Stimulated activated CD8-positive, alpha-beta memory T cell treated with anti-CD3 and anti-CD28 coated beads, Interleukin-4, amount 100 ng/mL, for 4 hours (primary cell): ENCODE results near the gene HIVEP1.

ENCODE experiments used
- DNase-seq, 2 donors: peaks; one replicate each; pipeline ENCODE4 v3.0.0-alpha.2; 2020; ENCODE audit warnings: low read depth in 2 of 2, low spot score in 1 of 2

HIVEP1 gene

DNA sequence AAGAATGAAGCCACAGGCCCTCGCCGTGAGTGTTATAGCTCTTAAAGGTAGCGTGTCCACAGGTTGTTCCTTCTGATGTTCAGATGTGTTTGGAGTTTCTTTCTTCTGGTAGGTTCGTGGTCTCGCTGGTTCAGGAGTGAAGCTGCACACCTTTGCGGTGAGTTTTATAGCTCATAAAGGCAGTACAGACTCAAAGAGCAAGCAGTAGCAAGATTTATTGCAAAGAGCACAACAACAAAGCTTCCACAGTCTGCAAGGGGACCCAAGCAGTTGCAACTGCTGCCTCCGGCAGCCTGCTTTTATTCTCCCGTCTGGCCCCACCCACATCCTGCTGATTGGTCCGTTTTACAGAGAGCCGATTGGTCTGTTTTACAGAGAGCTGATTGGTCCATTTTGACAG is 5.2 kb downstream of the HIVEP1 start:
- no peak for DNase-seq

DNA sequence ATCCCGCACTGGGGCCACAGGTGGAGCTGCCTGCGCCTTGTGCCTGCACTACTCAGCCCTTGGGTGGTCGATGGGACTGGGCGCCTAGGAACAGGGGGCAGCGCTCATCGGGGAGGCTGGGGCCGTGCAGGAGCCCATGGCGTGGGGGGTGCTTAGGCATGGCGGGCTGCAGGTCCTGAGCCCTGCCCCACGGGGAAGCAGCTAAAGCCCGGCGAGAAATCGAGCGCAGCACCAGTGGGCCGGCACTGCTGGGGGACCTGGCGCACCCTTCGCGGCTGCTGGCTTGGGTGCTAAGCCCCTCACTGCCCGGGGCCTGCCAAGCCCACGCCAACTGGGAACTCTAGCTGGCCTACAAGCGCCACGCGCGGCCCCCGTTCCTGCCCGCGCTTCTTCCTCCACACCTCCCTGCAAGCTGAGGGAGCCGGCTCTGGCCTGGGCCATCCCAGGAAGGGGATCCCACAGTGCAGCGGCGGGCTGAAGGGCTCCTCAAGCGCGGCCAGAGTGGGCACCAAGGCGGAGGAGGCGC is 5.8 kb downstream of the HIVEP1 start:
- DNase-seq = no peak

DNA sequence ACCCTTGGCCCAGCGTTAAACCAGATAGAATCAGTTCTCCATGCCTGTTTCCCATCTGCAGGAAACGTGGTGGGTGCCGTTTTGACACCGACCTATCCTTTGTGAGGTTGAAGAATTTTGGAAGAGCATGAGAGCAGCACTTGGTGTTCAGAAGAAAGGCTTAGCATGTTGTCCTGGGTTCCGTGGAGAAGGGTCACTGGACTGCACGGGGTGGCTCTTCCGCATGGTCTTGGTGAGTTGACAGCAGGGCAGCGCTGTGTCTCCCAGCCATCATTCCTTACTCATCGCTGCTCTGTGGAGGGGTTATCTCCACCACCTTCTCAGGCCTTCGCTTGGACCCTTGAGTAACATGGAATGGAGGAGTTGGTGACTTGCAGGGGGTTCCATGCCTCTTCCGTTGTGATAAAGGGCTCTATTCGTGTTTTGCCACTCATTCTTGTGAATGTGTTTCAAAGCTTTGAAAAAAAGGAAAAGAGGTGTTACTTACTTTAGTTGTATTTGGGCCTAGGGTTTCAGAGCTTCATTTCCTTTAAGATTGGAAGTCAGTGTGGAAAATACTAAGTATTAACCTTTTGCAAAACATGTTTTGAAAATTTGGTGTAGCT is 8.2 kb downstream of the HIVEP1 start:
- DNase-seq = no peak

- no peak for DNase-seq
Observed at GRCh38 chr6:12022481-12022880, 10.4 kb downstream of the HIVEP1 start.

DNA sequence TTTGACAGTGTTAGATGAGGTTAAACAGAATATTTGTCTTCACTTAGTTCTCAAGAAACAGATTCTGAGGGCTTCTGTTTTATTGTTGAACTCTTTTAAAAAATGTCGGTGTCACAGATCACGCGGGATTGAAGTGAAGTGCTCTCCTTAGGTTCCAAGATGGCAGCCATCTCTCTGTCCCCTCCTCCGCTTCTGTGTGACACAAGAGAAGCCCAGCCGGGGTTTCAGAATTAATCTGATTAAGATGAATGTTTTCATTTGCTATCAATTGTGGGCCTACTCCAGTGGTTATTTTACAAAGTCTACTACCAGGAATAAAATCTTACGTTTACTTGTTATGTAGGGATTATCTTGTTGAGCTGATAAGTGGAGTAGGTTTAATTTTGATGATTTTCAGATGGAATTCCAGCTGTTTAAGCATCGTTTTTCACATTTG is 10.9 kb downstream of the HIVEP1 start:
- DNase-seq = no peak

DNA sequence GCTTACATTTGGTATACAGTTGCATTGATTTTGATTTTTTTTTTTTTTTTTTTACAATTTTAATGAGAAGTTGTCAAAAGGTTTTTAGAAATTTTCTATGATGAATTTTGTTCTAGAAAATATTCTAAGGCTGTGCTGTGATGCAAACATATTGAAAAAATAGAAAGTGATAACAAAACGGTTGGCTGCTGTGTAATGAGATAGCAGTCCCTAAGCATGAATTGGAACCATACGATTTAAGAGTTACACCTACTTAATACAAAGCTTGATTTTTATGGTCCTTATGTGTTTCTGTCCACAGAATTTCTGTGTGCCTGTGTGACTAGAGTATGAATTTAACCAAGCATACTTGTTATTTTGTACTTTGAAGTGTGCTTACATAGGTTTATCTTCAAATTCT is 12.1 kb downstream of the HIVEP1 start:
- no peak for DNase-seq

GRCh38 chr6:12024699-12025434 is 12.8 kb downstream of the HIVEP1 start:
- DNase-seq = no peak

DNA sequence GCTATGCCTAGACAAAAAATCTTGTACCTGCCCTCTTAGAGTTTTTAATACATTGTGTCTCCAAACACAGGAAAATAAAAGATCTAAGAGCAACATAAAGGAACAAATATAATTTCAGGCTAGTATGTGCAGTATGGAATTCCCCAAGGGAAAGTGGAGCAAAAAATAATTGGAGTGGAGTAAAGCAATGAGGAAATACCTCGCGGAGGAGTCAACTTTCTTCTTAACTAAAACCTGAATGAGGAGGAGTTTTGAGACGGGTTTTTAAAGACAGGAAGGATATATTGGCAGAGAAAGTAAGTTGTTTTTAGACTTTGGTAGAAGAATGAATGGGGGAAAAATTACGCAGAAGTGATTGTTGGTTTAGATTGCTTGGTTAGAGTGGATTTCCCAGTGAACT is 14.0 kb downstream of the HIVEP1 start:
- no peak for DNase-seq

DNA sequence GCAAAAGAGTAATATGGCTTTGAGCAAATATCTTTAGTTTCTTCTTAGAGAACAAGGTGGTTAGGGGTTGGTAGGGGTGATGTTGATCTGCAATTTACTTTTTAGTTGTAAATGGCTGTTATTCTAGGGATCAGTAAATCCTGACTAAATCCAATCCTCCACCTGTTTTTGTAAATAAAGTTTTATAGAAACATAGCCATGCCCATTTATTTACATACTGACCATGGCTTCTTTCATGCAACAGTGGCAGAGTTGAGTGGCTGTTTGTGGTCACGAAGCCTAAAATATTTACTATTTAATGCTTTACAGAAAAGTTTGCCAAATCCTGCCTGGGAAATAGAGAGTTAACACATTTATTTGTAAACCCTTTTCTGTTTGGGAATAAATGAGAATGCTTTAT is 14.7 kb downstream of the HIVEP1 start:
- no peak for DNase-seq

GRCh38 chr6:12028213-12028612 is 16.1 kb downstream of the HIVEP1 start:
- no peak for DNase-seq

DNA sequence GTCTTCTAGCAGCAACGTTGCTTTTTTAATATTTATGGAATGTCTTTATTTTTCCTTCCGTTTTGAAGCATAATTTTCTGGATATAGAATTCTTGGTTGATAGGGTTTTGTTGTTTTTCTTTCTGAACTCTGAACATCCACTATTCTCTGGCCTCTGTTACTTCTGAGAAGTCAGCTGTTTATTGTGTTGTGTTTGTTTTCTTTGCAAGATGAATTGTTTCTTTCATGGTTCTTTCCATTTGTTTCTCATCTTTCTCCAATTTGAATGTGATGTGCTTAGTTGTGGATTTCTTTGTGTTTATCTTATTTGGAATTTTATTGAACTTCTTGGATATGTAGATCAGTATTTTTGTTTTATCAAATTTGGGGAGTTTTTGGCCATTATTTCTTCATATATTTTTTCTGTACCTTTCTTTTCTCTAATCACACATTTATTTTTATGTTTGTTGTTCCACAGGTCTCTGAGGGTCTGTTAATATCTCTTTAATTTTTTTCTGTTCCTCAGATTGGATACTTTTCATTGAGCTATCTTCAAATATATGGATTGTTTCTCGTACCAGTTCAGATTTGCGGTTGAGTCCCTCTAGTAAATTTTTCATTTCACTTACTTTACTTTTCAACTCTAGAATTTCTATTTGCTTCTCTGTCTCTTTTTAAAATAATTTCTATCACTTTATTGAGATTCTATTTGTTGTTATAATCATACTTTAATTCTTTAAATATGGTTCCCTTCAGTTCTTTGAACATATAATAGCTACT is 18.0 kb downstream of the HIVEP1 start:
- no peak for DNase-seq

DNA sequence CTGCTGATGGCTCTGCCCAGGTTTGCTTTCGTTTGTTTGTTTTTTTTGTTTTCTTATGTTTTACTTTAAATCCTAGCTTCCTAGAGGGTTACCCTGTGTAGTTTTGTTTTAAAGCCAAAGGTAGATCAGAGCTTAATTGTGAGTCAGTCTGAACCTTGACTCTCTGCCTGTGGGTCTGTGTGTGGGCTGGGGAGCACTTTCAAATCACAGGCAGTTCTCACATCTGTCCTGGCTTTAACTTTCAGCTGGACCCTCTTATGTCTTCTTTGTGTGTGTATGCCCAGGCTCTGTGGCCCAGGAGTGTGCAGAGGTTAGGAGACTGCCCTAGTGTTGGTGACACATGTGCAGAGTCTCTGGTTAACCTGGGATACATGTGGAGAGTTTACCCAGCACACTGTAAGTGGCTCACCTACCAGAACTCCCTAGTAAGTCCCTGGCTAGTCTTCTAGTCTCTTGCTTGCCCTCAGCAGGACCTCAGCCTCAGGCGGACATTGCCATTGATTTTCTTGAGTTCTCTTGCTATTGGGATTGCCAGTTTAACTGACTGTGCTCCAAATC is 19.0 kb downstream of the HIVEP1 start:
- no peak for DNase-seq

GRCh38 chr6:12032783-12033573 is 20.9 kb downstream of the HIVEP1 start:
- DNase-seq = no peak

GRCh38 chr6:12033770-12034169 is 21.7 kb downstream of the HIVEP1 start:
- DNase-seq = no peak

DNA sequence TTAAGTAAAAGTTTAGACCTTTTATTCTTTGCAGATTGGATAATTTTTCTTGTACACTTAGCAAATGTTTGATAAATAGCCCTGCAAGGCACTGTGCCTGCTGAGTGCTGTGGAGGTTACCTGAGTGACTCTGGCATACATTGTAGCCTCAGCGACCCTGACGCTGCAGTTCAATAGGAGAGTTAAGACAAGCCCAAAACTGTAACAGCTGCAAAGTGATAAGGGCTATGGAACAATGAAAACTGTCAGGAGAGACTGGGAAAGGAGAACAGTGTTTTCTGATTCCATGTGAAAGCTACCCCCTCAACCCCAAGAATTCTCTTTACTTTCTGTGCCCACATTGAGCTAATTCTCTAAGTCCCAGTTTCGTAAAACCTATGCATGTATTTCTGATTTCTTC is 22.2 kb downstream of the HIVEP1 start:
- no peak for DNase-seq

DNA sequence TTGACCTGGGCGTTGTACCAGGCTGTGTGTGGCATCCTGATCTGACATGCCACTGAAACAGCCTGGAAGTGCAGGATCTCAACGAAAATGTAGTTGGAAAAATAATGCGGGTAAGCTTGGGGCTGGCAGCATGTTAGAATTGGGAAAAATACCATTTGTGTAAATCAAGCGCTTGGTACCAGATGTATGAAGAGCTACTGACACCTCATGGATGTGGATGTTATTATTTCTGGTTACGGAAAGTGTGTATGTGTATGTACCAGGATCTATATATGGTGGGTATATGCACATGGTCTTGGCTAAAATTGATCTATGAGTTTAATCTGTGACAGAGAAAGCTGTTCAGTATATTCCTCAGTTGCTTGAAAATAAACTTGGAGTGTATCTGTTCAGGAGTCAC is 22.7 kb downstream of the HIVEP1 start:
- no peak for DNase-seq

- no peak for DNase-seq
Observed at GRCh38 chr6:12036766-12037165, 24.7 kb downstream of the HIVEP1 start.

DNA sequence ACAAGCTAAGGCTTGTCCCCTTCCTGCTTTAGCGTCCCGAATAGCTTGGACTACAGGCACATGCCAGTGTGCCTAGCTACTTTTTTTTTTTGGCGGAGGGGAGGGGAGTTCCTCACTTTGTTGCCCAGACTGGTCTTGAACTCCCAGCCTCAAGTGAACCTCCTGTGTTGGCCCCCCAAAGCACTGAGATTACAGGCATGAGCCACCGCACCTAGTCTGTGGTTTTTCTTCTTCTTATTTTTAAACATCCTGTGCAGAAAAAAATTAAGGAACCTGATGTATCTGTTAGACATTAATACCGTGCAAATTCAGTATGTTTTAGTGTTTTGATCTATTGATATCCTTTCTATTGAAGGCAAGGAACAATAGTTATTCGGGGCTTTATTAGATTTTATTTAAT is 25.7 kb downstream of the HIVEP1 start:
- DNase-seq = no peak

DNA sequence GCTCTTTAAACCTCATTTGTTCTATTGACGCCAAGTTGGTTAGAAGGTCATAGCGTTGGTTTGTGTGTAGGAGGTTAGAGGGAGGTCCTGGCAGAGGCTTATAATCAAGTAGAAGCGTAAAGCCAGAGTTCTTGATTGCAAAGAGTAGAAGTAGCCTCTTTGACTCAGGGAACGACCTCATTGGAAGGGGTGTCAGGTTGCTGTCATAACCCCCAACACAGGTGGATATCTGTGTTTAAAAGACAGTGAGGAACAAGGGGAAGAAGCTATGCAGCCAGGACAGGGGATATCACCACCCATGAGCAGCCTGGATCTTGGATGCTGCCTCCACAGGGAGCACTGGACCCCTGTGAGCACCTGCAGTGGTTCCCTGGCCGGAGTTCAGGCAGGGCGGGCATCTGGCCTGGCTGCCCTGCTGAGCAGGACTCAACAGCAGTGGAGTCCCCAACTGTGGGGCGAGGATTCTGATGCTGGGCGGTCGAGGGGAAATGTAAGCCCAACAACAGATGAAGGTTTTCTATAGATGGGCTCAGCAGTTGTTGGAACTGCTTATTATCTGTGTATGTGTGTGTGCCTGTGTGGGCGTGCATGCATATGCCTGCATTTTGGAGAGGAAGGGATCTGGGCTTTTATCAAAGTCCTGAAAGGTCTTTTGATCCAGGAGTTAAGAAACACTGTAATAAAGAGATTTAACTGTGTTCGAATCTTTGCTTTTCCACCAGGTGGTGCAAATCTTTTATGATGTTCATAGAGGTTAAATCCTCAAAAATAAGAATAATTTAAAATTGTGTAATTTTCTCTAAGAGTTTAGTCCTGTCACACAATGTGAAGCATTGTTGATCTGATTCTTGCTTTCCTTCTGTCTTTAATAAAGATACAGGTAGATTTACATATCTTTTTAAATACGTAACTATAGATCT is 27.7 kb downstream of the HIVEP1 start:
- DNase-seq = no peak

GRCh38 chr6:12047304-12047703 is 35.2 kb downstream of the HIVEP1 start:
- no peak for DNase-seq
